Gastrocnemius medialis (tissue), 4 donors: ENCODE data around the gene PTMS.

Experiments
- CTCF ChIP-seq, 5 experiments: fragments of 450-650 bp in 3 of 5; fragments of 200-600 bp in 2 of 5; sonication (generic) in 2 of 5; IDR thresholded peaks in 4 of 5; conservative IDR thresholded peaks in 1 of 5; 1 replicate in 4 of 5; 2 replicates in 1 of 5; pipeline ENCODE4 v1.5.1; 2016 to 2019; ENCODE audit warnings: antibody characterized with exemption in 5 of 5, mild to moderate bottlenecking in 3 of 5, moderate library complexity in 3 of 5
- POLR2A ChIP-seq, 2 donors: fragments of 450-650 bp; IDR thresholded peaks; one replicate each; pipeline ENCODE4 v1.6.1; 2017; ENCODE audit warnings: antibody characterized with exemption in 2 of 2, mild to moderate bottlenecking in 2 of 2, moderate library complexity in 2 of 2

GRCh38 chr12:6818222-6818621, 52.1 kb downstream of the PTMS start:
- TF ChIP-seq CTCF (IDR thresholded peaks at IDR 0.05 in 4 of 5, conservative IDR thresholded peaks at IDR 0.05 in 1 of 5) (no peak), POLR2A (IDR thresholded peaks at IDR 0.05) (no peak)
